ENCODE results near the gene SLC25A15.

Gene SLC25A15

DNA sequence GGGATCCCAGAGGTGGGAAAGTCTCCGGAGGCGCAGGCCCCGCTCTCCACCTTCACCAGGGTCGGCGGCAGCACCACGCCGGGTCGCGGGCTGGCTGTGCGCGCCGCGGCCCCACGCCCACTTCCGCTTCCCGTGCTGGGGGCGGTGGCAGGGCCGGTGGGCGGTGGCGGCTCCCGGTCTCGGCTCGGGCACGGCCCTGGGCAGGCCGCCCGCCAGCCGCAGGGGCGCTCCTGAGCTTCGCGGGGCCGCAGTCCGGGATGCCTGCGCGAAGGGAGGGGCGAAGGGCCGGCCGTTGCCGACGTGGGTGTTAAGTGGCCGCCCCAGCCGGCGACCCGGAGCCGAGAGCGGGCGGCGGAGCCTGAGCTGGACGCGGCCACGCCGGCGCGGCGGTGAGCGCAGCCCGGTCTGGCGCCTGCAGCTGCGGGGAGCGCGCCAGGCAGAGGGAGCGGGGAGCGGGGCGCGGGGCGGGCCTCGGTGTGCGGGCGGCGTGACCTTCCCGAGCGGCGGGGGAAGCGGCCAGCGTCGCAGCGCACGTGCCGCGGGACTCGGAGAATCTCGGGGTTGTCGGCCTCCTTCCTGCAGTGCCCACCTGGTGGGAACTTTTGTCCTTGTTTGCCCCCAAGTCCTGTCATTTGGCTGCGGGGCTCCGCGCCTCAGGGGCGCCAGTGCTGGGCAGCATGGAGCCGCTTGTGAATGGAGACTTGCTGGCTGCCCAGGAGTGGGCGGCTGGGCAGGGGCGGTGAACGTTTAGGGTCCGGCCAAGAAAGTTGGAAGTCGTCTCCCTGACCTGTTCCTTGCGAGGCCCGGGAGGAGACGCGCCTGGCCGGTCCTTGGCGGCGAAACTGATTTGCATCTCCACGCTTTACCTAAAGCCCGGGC, at the start of gene SLC25A15:
Gene SLC25A15 (plus strand): TSS at position 337 of the 879 bp plus-strand sequence. CDS start 3,616 bp downstream, outside the sequence.
- DNase-seq (ENCODE audit: low spot score), result peak; percentile 93

DNA sequence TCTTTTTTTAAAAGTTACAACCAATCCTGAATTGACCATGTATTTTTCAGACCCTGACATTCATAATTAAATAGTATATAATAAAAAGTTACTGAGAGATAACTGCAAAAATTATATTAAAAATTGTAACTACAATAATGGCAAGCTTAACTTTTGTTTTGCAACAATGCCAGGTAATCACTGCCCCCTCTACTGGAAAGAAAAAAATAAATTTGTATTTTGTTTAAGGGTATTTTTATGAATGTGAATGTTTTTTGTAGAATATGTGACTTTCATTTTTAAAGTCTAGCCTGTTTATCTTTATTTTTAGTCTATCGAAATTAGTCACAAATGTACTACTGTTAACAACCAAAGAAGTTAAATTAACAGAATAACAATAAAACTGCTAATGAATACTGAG, 40.1 kb upstream of the SLC25A15 start:
- no peak for DNase-seq (ENCODE audit: low spot score)

DNA sequence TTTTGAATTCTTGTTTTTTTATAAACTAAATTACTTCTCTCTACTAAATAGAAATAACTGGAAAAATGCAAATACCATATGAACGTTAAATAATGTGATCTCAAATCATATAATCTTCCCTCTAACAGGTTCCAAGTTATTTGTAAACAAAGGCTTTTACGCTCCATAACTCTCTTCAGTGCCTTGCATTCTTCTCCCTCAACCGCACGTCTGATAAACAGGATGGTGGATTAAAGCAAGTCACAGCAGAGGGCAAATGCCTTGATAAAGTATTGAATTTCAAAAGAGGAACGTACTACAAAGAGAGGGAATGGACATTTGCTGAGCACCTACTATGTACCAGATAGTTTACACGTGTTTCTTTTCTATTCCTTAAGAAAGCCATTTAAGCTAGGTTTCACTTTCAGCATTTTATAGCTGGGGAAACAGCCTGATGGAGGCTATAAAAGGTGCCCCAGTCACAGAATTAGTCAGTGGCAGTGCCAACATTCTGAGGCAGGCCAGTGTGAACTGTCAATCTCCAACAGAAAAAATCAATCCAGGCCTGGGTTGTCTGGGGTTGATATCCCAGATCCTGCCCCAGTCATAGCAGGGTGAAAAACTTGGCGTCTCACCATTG, 34.2 kb upstream of the SLC25A15 start:
- no peak for DNase-seq (ENCODE audit: low spot score)

DNA sequence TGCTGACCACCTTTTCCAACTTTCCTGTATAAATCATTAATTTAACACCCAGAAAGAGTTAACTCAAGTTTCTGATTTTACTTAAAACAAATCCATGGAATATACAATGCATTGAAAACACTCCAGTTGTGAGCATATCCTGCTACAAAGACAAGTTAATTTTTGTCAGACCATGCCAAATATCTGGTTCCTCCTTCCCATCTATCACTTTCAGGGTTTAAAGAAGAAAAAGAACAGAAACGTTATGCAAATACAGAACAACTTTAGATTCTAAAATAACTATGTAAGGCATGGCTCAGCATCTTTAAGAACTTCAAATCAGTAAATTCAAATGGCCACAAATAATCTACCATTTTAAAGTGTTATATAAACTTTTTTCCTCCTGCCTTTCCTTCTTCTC, 33.4 kb upstream of the SLC25A15 start:
- DNase-seq (ENCODE audit: low spot score), result no peak

DNA sequence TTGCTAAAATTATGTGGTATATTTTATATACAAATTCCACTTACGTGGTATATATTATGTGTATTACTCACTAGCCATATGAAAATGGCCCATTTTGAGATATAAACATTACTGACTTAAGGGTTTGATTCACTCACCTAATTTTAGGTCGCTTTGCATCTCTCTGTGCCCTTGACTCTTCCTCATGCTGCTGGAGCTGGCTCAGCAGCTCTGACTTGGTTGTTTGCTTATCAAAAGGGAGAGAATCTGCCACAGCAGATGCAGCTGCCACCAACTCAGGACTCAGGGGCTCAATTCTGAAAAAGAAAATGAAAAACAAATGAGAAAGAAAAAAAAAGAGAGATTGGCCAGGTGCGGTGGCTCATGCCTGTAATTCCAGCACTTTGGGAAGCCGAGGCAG, 30.6 kb upstream of the SLC25A15 start:
- DNase-seq (ENCODE audit: low spot score), result no peak

DNA sequence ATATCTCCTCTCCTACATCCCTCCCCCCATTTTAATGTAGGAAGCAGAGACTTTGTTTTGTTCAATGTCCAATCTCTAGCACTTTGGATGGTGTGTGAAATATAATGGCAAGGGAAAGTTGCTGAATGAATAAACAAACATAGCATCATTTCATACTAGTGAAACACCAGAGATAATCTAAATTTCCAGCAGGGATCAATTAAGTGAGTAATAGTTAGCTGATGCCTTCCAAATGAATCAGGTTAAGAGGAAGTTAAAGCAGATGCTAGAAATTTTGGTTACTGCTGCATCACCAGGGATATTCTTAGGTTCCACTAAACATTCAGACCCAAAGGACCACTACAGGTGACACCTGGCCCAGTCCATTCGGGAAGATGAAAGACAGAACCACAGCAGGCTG, 26.6 kb upstream of the SLC25A15 start:
- peak; percentile 54 for DNase-seq (ENCODE audit: low spot score)

DNA sequence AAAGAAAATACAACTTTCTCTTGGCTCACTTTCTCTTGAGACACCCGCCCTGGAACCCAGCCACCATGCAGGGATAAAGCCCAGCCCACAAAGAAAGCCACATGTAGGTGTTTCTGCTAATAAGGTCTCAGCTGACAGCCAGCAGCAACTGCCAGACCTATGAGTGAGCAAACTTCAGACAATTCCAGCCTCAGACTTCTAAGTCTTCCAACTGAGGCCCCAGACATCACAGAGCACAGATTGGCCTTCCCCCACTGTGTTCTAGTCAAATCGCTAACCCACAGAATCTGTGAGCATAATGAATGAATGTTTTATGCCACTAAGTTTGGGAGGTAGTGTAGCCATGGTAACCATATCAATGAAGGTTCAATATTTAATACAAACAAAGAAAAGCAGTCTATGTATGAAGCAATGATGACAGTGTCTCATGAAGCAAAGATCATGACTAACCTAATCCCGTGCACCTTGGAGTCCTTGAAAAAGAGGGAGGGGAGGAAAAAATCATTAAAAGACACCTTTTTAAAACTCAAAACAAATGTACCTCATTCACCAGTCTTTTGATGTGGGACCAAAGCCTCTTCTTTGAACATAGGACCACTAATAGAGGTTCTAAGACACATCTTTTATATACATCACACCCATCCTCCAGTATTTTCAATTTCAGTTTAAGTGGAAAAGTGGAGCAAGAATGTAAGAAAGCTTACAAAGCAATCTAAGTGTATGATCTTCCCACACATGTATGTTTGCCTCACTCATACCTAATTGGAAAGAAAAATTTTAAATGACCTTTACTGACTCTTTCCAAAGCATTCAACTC, 24.6 kb upstream of the SLC25A15 start:
- DNase-seq (ENCODE audit: low spot score), result no peak

DNA sequence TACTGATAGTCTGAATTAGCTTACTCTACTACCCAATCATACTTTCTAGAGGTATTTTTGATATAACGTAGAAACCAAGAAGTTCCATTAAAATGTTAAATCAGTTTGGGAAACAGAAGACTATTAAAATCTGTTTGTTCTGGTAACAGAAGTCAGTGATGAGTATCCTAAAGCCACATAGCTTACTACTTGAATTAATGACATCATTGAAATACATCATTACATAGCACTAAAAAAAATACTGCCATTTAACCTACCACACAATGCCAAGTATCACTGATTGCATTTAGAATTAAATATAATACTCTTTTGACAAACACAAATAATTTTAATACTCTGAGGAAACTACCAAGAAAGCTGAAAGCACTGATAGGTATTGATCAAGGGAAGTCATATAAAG, 23.8 kb upstream of the SLC25A15 start:
- no peak for DNase-seq (ENCODE audit: low spot score)

DNA sequence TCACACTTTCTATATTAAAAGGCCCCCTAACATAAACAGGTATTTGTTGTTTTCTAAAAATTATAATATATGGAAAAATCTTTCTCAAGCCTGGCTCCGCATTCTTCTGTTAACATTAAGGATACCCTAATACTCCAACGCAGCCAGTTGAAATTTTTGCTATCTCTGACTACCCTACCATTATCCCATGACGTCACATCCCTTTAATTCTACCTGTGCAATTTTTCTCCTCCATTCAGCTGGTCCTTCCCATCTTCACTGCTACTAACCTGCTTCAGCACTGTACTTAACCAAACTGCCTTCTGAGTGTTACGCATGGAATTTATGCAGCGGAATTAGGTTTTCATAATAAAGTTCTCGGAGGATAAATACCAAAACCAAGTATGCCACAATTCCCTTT, 19.4 kb upstream of the SLC25A15 start:
- DNase-seq (ENCODE audit: low spot score), result no peak

DNA sequence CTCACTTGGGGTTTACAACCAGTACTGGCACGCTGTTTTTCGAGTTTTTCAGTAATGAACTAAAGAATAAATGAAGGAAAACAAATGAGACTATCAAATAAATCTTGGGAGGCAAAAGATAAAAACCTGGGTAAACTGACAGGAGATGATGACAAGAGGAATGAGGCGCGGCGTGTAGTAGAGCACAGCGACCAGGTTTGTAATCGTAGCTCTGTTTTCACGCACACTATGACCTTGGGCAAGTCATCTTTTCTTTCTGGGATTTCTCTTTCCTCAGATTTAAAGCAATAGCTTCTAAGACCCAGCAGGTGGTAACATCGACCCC, 18.8 kb upstream of the SLC25A15 start:
- no peak for DNase-seq (ENCODE audit: low spot score)

DNA sequence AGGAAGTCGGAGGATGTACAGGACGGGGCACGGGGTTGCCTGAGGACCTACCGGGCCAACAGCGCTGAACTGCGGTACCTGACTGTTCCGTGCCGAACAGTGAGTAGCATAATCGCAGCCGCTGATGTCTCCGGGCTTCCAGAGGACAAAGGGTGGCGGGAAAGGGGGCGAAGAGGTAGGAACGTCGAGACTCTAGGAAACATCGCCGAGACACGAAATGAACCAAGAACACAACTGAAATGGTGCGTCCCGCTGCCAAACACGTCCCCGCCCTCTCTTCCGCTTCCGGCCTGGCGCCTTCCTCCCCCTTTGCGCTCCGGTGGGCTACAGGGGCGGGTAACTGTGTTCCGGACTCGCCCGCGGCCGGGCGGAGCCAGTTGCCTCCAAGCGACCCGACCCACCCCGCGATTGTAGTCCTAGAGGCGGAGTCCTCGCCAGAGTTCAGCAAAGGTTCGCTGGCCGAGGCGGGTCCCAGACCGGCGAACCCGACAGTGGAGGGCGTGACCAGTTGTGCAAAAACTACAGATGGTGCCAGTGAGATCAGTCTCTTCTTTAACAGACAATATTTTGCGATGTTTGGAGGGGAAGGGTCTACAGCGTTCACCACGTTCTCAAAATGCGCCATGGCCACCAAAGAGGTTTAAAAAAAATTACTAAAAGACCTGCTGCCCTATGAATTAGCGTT, 18.3 kb upstream of the SLC25A15 start, which contains the start of gene MRPS31:
Gene MRPS31 (minus strand): TSS at position 257 of the 685 bp plus-strand sequence. CDS start 54 bp downstream, at position 203.
- DNase-seq (ENCODE audit: low spot score), result peak; percentile 98

DNA sequence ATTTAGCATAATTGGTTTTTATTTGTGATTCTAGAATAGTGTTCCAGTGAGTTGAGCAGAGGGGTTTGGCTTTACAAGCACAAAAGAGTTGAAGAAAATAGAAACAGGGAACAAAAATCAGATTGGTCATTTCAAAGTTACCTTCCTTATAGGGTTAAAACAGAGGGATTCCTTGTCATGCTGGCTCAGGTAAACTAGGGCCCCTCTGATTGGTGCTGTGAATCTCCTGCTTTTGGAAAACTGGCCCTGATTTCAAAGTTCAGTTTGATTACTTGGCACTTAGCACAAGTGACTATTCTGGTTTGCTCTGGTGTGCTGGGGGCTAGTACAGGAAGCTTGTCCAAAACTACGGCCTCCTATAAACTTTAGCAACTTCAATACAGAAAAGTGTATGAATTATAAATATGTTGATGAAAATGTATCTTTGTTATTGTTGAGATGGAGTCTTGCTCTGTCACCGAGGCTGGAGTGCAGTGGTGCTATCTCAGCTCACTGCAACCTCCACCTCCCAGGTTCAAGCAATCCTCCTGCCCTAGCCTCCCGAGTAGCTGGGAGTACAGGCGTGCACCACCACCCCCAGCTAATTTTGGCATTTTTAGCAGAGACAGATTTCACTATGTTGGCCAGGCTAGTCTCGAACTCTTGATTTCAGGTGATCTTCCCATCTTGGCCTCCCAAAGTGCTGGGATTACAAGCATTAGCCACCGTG, 16.5 kb upstream of the SLC25A15 start:
- no peak for DNase-seq (ENCODE audit: low spot score)

DNA sequence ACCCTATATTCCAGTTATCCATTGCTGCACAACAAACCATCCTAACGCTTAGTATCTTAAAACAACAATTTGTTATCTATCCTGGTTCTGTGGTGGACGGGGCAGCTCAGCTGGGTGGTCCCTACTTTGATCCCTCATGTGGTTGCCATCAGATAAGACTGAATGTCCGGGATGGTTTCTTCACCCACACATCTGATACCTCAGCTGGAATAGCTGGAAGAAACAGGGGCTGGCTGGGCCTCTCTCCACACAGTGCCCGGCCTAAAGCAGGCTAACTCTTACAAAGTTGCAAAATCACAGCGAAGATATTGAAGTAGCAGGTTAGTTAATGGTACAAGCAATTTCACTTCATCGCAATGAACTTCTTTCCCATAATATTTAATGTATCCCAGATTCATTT, 14.7 kb upstream of the SLC25A15 start:
- no peak for DNase-seq (ENCODE audit: low spot score)

DNA sequence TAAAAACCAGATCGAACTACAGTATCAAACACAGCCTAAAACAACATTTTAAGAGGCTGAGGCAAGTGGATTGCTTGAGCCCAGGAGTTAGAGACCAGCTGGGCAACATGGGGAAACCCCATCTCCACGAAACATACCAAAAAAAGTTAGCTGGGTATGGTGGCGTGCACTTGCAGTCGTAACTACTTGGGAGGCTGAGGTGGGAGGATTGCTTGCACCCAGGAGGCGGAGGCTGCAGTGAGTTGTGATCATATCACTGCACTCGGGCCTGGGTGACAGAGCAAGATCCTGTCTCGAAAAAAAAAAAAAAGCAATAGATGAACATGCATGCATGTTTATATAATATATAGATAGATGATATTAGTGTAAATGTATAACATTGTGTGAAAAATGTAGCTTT, 13.2 kb upstream of the SLC25A15 start:
- no peak for DNase-seq (ENCODE audit: low spot score)

DNA sequence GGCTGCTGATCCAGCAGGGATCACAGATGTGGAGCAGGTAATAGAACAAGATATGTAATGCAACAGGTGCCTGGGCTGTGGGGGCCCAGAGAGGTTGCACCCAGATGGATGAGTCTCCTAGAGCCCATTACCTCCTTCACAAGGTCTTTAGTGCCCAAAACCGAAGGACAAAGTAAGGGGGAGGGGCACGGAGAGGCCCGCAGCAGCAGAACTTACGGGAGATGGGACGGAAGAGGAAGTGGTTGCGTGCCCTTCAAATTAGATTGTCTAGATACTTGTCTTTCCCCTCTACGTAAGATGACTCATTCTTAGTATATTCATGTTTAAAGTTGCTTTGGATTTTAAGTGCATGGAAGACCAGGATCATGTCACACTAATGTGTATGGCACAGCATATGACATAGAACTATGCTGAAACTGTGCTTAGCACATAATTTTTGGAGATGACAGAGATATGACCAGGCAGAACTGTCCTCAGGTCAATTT, 12.7 kb upstream of the SLC25A15 start:
- no peak for DNase-seq (ENCODE audit: low spot score)

DNA sequence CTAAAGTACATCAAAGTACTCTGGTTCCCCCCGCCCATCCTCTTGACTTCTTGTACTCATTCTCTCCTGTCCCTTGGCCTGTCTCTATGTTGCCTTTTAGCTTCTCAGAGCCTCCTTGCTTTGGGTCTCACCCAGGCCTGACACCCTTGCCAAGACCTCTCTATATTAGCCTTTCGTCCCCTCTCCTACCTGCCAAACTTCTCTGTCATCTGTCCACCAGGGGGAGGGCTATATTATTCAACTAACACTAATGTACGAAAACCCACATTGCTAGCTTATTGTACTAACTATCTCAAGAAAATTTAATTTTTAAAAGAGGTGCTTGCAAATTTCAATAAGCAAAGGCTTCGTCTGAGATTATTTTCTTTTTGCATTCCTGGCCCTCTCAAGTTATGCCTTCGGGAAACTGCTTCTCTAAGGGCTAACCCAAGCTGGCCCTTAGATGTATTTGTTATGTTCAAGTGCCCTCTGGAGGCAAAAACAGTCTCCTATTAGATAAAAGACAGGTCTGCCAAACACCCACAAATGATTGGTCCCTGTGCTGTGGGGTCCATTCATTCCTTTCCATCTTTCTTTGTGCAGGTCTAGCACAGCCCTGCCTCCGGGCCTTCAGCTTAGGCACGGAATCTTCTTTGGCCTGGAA, 12.1 kb upstream of the SLC25A15 start:
- peak; percentile 56 for DNase-seq (ENCODE audit: low spot score)

DNA sequence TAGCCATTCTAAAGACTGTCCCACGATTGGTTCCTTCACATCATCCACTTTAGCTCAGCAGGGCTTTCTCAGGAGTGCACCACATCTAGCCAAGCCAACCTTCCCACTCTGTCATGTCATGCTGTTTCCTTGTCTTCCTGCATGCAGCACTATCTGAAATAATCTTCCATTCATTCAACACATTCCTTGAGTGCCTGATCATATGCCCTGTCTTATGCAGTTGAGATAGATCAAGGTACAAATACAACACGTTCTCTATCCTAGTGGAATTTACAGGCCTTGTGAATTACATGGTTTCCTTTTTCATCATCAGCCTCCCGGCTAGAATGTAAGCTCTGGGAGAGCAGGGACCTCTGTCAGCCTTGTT, 11.6 kb upstream of the SLC25A15 start:
- DNase-seq (ENCODE audit: low spot score), result no peak

DNA sequence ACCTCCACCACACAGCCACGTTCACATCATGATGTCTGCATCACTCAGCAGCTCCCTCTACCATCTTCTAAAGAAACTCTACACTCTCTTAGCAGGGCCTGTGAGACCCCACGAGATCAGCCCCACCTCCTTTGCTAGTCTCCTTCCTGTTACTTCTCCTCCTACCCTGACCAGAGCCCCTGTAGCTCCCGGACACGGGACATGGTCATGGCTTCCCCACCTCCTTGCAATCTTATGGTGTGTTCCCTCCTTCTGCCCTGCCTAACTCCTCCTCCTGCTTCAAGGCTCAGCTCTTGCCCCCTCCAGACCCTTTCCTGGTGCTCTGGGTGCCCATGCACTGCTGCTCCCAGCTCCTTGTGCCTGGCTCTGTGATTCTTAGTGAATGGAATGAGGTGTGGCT, 10.4 kb upstream of the SLC25A15 start:
- no peak for DNase-seq (ENCODE audit: low spot score)

DNA sequence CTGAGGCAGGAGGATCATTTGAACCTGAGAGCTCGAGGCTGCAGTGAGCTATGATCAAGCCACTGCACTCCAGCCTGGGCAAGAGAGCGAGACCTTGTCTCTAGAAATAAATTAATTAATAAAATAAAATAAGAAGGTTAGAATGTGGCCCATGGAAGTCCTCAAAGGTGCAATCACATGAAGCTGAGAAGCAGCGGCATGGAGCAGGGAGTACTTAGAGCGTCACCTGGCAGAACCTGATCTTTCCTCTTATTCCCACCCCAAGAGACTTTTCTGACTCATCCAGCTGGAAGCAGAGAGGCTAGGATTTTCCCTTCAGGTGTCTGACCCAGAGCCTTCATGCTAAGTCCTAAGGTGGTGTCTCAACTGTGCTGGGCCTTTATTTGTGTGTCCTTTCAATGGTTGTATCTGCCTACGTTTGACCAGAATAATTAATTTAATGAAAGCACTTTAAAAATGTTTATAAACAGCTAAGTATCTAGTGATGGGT, 9.6 kb upstream of the SLC25A15 start:
- DNase-seq (ENCODE audit: low spot score), result no peak

DNA sequence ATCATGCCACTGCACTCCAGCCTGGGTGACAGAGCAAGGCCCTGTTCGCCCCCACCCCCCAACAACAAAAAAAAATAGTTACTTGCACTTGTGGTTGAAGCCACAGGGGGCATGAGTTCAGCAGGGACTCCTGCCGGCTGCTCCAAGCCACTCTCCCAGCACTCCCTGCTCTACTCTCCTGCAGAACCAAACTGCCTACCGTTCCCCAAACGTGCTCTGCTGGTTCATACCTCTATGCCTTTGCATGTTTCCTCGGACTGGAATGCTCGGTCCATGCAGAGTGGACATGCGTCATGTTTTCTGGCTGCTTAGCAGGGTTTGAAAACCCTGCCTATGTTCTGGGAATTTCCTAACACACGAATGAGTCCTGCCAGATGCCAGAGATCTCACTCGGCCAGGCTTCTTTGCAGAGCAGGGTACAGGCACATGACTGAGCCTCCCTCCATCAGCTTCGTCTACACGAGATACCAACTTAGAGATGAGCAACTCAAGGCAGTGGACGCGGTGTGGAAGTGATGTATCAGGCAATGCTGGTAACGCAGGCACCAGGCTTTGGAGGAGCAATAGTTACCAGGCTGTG, 8.5 kb upstream of the SLC25A15 start:
- DNase-seq (ENCODE audit: low spot score), result peak; percentile 40
